ENCODE data around the gene POLR3E. TPM values are rescaled to one million over a fixed set of nuclear protein-coding genes. Genes with fewer than 3 reads are reported as not detected.
A peak's percentile ranks its signal among the peaks of the same experiment; 100 is the strongest.

Gene POLR3E
- total RNA-seq, 2 experiments from 2014 or later = 66.9 to 67.9 TPM

DNA sequence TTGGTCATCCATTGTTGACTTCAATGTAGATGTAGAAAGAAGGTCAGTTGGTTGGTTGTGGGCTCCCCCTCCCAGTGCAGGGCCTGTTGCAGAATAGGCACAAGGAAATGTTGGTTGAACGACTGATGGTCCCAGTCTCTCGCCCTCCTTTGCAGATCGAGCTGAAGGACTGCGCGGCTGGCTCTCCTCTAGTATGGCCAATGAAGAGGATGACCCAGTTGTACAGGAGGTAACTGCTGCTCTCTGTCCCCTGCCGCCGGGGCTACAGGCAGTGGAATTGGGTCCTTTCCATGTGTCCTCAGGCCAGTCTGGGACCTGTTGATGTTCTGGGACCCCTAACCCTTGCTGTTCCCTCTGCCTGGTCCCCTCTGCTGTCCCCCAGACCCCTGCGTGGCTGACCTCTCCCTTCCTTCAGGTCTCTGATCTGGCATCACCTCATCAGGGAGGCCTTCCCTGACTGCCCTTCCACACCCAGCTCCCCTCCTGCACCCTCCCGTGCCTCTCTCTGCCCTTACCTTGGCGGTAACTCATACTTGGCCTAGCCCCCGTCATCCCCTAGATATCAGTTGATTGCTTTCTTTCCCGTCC, 5.7 kb downstream of the POLR3E start:
- POLR2A ChIA-PET = interaction anchor here (1.2 kb wide), 1 partner anchor 11 kb away, joined by 4 read pairs; no protein-coding TSS in a partner anchor
- H3K4me1 Mint-ChIP-seq (ENCODE audit: low read depth) = peaks cover 37% of the 10 kb centered on the region
- intact Hi-C loops (cut with micrococcal nuclease) = no loop called here
- no peak overlapping the region for H3K4me3 Mint-ChIP-seq
- ATAC-seq (no peak), DNase-seq (no peak)
- H3K27me3 Mint-ChIP-seq = no peaks in the 10 kb centered on the region
- CTCF ChIA-PET = no interaction called here
- peak overlapping the region; percentile 14 for H3K27ac Mint-ChIP-seq
- H3K9me3 Mint-ChIP-seq = no peaks in the 10 kb centered on the region
- H3K36me3 Mint-ChIP-seq (ENCODE audit: low read depth) = peaks cover 45% of the 10 kb centered on the region
- TF ChIP-seq, protein P1, sequence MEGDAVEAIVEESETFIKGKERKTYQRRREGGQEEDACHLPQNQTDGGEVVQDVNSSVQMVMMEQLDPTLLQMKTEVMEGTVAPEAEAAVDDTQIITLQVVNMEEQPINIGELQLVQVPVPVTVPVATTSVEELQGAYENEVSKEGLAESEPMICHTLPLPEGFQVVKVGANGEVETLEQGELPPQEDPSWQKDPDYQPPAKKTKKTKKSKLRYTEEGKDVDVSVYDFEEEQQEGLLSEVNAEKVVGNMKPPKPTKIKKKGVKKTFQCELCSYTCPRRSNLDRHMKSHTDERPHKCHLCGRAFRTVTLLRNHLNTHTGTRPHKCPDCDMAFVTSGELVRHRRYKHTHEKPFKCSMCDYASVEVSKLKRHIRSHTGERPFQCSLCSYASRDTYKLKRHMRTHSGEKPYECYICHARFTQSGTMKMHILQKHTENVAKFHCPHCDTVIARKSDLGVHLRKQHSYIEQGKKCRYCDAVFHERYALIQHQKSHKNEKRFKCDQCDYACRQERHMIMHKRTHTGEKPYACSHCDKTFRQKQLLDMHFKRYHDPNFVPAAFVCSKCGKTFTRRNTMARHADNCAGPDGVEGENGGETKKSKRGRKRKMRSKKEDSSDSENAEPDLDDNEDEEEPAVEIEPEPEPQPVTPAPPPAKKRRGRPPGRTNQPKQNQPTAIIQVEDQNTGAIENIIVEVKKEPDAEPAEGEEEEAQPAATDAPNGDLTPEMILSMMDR (IDR thresholded peaks at IDR 0.05) = no peak

DNA sequence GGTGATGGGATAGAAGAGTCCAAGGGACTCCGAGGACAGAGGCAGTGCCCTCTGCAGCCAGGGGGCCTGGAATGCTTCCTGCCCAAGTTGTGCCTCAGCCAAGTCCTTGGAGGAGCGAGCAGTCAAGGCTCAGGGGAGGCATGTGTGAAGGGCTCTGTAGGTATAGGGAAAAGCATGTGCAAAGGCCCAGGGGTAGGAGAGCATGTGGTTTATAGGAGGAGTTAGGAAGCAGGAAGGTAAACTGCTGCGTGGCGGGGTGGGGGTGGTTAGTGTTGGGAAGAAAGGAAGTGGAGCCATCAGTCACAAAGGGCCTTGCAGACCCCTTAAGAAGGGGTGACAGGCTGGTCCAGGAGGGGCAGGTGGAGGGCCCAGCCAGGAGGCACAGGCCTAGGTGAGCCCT, 7.2 kb downstream of the POLR3E start:
- H3K4me1 Mint-ChIP-seq (ENCODE audit: low read depth) = peaks cover 28% of the 10 kb centered on the region
- POLR2A ChIA-PET = interaction anchor here (1.2 kb wide), 1 partner anchor 10 kb away, joined by 4 read pairs; no protein-coding TSS in a partner anchor
- H3K36me3 Mint-ChIP-seq (ENCODE audit: low read depth) = peaks cover 39% of the 10 kb centered on the region
- H3K9me3 Mint-ChIP-seq = no peaks in the 10 kb centered on the region
- H3K27ac Mint-ChIP-seq = no peak overlapping the region
- no peak for DNase-seq
- no peak for ATAC-seq
- H3K27me3 Mint-ChIP-seq = no peaks in the 10 kb centered on the region
- CTCF ChIA-PET = no interaction called here
- H3K4me3 Mint-ChIP-seq = no peak overlapping the region
- TF ChIP-seq, protein P1 (IDR thresholded peaks at IDR 0.05) = no peak
- intact Hi-C loops (cut with micrococcal nuclease) = no loop called here

DNA sequence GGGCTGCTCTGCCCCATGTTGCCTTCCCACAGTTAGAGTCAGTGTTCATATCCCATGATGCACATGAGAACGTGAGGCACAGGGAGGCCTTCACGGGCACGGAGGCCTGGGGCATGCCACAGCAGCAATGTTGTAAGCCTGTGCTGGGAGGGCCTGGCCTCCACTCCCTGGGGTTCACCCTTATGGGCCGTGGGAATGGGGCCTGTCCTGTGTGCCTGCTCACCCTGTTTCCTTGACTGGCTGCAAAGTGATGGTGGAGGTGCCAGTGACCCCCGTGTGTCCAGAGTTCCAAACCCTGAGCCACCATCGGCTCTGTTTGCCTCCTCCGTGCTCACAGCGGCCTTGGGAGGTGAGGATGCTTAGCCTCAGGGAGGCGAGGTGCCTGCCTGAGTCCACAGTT, 9.6 kb downstream of the POLR3E start:
- DNase-seq (no peak), ATAC-seq (no peak)
- Mint-ChIP-seq H3K9me3 (no peaks in the 10 kb centered on the region), H3K27me3 (no peaks in the 10 kb centered on the region), H3K4me3 (no peak overlapping the region), H3K4me1 (ENCODE audit: low read depth) (peaks cover 12% of the 10 kb centered on the region), H3K27ac (no peak overlapping the region), H3K36me3 (ENCODE audit: low read depth) (peaks cover 37% of the 10 kb centered on the region)
- intact Hi-C loops (cut with micrococcal nuclease) = no loop called here
- CTCF ChIA-PET = no interaction called here
- TF ChIP-seq, protein P1 (IDR thresholded peaks at IDR 0.05) = no peak
- POLR2A ChIA-PET = no interaction called here

DNA sequence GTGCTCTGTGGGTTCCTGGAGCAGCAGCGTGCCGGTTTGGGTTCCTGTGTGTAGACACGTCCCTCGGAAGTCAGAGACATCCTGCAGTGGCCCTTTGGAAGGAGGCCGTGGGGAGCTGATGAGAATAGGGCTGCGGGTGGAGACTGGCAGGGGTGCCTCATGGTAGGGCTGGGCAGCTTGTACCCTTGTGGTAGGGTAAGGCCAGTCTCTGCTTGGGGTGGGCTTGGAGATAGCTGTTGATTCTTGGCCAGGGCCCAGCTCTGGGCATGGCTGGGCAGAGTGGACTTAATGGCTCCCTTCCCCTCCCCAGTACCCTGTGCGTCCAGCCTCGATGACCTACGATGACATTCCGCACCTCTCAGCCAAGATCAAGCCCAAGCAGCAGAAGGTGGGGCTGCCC, 10.6 kb downstream of the POLR3E start:
- Mint-ChIP-seq H3K36me3 (ENCODE audit: low read depth) (peaks cover 34% of the 10 kb centered on the region), H3K27me3 (no peaks in the 10 kb centered on the region), H3K4me3 (no peak overlapping the region), H3K9me3 (no peaks in the 10 kb centered on the region), H3K4me1 (ENCODE audit: low read depth) (peaks cover 9% of the 10 kb centered on the region), H3K27ac (no peak overlapping the region)
- TF ChIP-seq, protein P1 (IDR thresholded peaks at IDR 0.05) = no peak
- POLR2A ChIA-PET = no interaction called here
- no peak for ATAC-seq
- CTCF ChIA-PET = interaction anchor here (2.1 kb wide), 2 partner anchors 14 to 230 kb away, joined by 4 to 6 read pairs; no protein-coding TSS in a partner anchor
- no peak for DNase-seq
- intact Hi-C loops (cut with micrococcal nuclease) = no loop called here

DNA sequence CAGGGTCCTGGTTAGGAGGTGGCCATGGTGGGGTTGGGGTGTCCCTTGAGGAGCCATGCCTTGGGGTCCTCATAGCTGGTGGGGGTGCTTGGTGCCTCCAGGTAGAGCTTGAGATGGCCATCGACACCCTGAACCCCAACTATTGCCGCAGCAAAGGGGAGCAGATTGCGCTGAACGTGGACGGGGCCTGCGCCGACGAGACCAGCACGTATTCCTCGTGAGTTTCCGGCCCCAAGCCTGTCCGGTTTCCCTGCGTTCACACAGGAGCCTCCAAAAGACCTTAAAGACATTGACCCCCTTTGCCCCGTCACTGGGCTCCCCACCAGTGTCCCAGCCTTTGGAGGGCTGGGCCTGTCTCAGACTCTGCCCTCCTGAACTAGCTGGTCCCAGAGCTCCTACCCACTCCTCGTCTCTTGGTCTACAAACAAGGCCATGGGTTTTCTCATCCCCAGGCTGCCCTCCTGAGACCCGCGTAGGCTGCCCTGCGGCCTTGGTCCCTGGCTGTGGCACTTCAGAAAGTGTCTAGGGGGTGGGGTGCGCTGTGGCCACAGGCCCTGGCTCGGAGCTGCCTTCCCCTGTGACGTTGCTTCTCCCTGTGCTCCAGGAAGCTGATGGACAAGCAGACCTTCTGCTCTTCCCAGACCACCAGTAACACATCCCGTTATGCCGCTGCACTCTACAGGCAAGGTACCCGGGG, 11.8 kb downstream of the POLR3E start:
- ATAC-seq (no peak), DNase-seq (no peak)
- ChIA-PET POLR2A (interaction anchor here (1.2 to 1.5 kb wide), 2 partner anchors 9 to 10 kb away, joined by 3 to 8 read pairs; no protein-coding TSS in a partner anchor), CTCF (interaction anchor here (1.0 to 2.1 kb wide), 4 partner anchors 8 to 231 kb away, joined by 3 to 6 read pairs (median 4); no protein-coding TSS in a partner anchor)
- Mint-ChIP-seq H3K27me3 (no peaks in the 10 kb centered on the region), H3K4me3 (no peak overlapping the region), H3K4me1 (ENCODE audit: low read depth) (peaks cover 4% of the 10 kb centered on the region), H3K36me3 (ENCODE audit: low read depth) (peaks cover 38% of the 10 kb centered on the region), H3K9me3 (no peaks in the 10 kb centered on the region), H3K27ac (no peak overlapping the region)
- TF ChIP-seq, protein P1 (IDR thresholded peaks at IDR 0.05) = no peak
- intact Hi-C loops (cut with micrococcal nuclease) = no loop called here
